ENCODE data around the gene RGS16. TPM values are rescaled to one million over a fixed set of nuclear protein-coding genes. Genes with fewer than 3 reads are reported as not detected.

Gene RGS16
- total RNA-seq, 1 donor from 2014 or later = 12.0 TPM

DNA sequence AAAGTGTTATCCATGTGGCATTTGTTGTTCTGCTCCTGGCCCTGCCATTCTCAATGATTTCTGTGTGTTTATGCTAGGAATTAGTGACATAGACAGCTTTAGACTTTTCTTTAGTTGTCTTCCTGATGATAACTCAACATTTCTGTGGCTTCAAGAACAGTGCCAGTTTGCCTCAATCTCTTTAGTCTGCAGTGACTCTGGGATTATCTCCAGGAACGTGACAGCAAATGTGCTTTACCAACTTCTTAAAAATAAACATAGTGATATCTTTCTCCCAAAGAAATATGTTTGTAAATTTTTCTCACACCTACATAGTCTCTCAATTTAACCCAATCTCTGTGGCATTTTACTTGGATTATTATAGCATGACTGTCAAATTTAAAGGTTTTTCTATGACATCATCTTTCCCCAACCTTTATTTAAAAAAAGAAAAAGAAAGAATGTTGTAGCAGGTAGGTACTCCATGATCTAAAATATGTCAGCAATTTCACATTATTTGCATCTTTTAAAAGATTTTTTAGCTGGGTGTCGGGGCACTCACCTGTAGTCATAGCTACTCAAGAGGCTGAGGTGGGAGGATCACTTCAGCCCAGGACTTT lies 39.7 kb downstream of the RGS16 start:
- H3K9me3 ChIP-seq = no peaks in the 10 kb centered on the region
- no peak overlapping the region for H3K4me3 ChIP-seq
- intact Hi-C loops (cut with DNase I) = no loop called here
- ATAC-seq (no peak), DNase-seq (no peak)
- TF ChIP-seq, protein P1, sequence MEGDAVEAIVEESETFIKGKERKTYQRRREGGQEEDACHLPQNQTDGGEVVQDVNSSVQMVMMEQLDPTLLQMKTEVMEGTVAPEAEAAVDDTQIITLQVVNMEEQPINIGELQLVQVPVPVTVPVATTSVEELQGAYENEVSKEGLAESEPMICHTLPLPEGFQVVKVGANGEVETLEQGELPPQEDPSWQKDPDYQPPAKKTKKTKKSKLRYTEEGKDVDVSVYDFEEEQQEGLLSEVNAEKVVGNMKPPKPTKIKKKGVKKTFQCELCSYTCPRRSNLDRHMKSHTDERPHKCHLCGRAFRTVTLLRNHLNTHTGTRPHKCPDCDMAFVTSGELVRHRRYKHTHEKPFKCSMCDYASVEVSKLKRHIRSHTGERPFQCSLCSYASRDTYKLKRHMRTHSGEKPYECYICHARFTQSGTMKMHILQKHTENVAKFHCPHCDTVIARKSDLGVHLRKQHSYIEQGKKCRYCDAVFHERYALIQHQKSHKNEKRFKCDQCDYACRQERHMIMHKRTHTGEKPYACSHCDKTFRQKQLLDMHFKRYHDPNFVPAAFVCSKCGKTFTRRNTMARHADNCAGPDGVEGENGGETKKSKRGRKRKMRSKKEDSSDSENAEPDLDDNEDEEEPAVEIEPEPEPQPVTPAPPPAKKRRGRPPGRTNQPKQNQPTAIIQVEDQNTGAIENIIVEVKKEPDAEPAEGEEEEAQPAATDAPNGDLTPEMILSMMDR (IDR thresholded peaks at IDR 0.05) = no peak
- H3K27me3 ChIP-seq = no peaks in the 10 kb centered on the region
- H3K27ac ChIP-seq = no peak overlapping the region
- H3K4me1 ChIP-seq = no peaks in the 10 kb centered on the region
- no peaks in the 10 kb centered on the region for H3K36me3 ChIP-seq

DNA sequence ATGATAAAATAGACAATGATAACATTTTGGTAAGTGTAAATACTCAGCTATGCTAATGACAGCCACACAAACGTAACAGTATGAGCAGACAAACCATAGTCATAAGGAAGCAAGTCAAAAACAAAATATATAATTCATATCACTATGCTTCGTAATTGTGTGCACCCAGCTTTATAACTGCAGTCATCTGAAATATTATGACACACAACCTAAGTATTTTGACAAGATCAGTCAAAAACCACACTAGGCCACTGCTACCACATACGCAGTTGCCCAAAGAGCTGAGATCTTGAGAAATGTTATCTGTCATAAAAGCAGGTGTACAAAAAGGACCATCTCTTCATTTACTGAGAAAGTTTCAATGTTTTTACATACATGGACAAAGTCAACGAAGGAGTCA lies 41.1 kb downstream of the RGS16 start:
- no peak overlapping the region for H3K27ac ChIP-seq
- no peak overlapping the region for H3K4me3 ChIP-seq
- no peak for ATAC-seq
- DNase-seq = no peak
- TF ChIP-seq, protein P1 (IDR thresholded peaks at IDR 0.05) = no peak
- no peaks in the 10 kb centered on the region for H3K9me3 ChIP-seq
- no peaks in the 10 kb centered on the region for H3K27me3 ChIP-seq
- no peaks in the 10 kb centered on the region for H3K36me3 ChIP-seq
- intact Hi-C loops (cut with DNase I) = no loop called here
- H3K4me1 ChIP-seq = no peaks in the 10 kb centered on the region

DNA sequence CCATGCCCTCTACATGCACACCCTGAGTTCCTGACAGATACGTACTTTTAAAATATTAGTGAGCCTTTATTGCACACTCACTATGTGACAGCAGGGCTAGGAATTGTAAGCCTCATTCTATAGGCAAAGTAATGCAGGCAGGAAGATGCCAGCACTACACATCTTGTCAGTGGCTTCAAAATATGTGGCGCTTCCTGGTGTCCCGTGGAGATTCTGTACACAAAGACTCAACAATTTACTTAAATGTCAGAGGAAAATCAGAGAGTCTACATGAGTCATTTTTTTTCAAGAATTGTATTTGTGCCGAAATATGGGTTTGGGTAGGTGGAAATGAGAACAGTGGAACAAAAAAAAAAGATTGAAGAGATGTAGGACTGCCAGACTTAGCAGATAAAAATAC lies 42.7 kb downstream of the RGS16 start:
- no peak overlapping the region for H3K4me3 ChIP-seq
- no peaks in the 10 kb centered on the region for H3K27me3 ChIP-seq
- TF ChIP-seq, protein P1 (IDR thresholded peaks at IDR 0.05) = no peak
- H3K9me3 ChIP-seq = no peaks in the 10 kb centered on the region
- ATAC-seq (no peak), DNase-seq (no peak)
- no peak overlapping the region for H3K27ac ChIP-seq
- intact Hi-C loops (cut with DNase I) = no loop called here
- H3K4me1 ChIP-seq = no peaks in the 10 kb centered on the region
- no peaks in the 10 kb centered on the region for H3K36me3 ChIP-seq

DNA sequence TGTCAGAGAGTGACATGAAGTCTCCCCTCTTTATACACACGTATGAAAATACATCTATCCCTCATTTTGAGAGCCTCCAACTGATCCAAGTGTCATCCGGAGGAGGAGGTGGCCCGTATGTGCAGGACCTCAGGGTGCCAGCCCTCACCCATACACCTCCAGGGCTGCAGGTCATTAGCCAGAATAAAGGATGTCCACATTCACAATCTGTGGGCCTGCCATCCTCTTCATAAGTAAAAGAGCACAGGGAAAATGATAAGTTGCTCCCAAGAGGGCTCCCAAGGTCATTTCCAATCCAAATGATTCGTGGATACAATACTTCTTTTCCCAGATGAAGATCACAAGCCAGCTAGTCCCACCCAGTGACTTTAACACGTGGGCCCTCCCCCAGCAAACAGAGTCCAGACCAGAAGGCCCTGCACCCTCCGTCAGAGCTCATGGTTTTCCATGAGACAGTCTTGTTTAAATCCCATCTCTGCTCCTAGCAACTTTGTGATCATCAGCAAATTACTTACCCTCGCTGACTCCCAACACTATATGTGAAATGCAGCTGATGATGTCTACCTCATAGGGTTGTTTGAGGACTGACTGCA lies 43.7 kb downstream of the RGS16 start:
- ATAC-seq (no peak), DNase-seq (no peak)
- Histone ChIP-seq H3K4me3 (no peak overlapping the region), H3K27ac (no peak overlapping the region), H3K36me3 (no peaks in the 10 kb centered on the region), H3K27me3 (no peaks in the 10 kb centered on the region), H3K4me1 (no peaks in the 10 kb centered on the region), H3K9me3 (no peaks in the 10 kb centered on the region)
- TF ChIP-seq, protein P1 (IDR thresholded peaks at IDR 0.05) = no peak
- intact Hi-C loops (cut with DNase I) = no loop called here

DNA sequence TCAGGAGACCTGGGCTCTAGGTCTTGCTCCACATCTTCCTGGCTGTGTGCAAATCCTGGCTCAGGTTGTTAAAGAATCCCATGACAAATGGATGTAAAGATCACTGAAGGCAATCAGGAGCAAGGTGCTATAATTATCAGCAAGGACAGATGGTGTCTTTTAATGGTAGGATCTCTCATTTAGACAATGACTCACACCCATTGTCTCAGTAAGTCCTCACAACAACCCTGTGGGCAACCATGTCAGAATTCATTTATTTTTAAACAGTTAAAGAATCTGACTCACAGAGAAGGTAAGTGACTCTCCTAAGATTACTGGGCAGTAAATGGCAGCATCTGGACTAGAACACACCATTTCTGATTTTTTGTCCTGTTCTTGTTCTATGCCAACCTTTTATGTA lies 47.9 kb downstream of the RGS16 start:
- no peaks in the 10 kb centered on the region for H3K9me3 ChIP-seq
- H3K27ac ChIP-seq = no peak overlapping the region
- TF ChIP-seq, protein P1 (IDR thresholded peaks at IDR 0.05) = no peak
- H3K4me1 ChIP-seq = no peaks in the 10 kb centered on the region
- intact Hi-C loops (cut with DNase I) = no loop called here
- no peak for ATAC-seq
- DNase-seq = no peak
- no peaks in the 10 kb centered on the region for H3K36me3 ChIP-seq
- no peaks in the 10 kb centered on the region for H3K27me3 ChIP-seq
- no peak overlapping the region for H3K4me3 ChIP-seq
